BJ (cell line): ENCODE data around the gene ITSN1. TPM values are rescaled to one million over a fixed set of nuclear protein-coding genes. Genes with fewer than 3 reads are reported as not detected.

Source experiments
- CTCF ChIA-PET: fragments of 350-600 bp; formaldehyde crosslinking; extraction: SDS; loops from one replicate; lab custom pipeline; 2021; ENCODE audit warnings: antibody characterized with exemption, inconsistent platforms; lab: Yijun Ruan, JAX
- POLR2A ChIA-PET: fragments of 300-600 bp; sonication (Branson Sonifier 250); formaldehyde crosslinking; extraction: SDS; loops from one replicate; lab custom pipeline; 2021; ENCODE audit warnings: antibody characterized with exemption; lab: Charles Lee
- DNase-seq: peaks from one replicate; pipeline ENCODE4 v3.0.0-alpha.2; 2011; ENCODE audit warnings: low read depth
- H3K27me3 ChIP-seq: 2 replicates; pipeline ENCODE4 v1.6.0; 2011; ENCODE audit warnings: low read length; ENCODE audit not compliant: control insufficient read depth, insufficient read depth
- H3K36me3 ChIP-seq: 2 replicates; pipeline ENCODE4 v1.5.1; 2011; ENCODE audit warnings: low read length; ENCODE audit not compliant: control insufficient read depth, insufficient read depth
- H3K4me3 ChIP-seq: 2 replicates; pipeline ENCODE4 v1.5.1; 2011; ENCODE audit warnings: low read depth, mild to moderate bottlenecking, control low read depth, low read length
- polyA plus RNA-seq: library from polyadenylated mRNA; depleted of rRNA; stranded (reverse); fragments of >200 nt; gene quantifications from 2 replicates; pipeline ENCODE4 v1.2.3, GENCODE V29; 2011
- TF ChIP-seq, protein P1 (sequence below): IDR thresholded peaks from 2 replicates; pipeline ENCODE4 v1.5.1; 2011; ENCODE audit warnings: low read depth, mild to moderate bottlenecking, control low read depth, inconsistent platforms, low read length, moderate library complexity; ENCODE audit not compliant: insufficient read depth

ITSN1 gene
- polyA plus RNA-seq, 1 experiment, result 68.4 TPM

DNA sequence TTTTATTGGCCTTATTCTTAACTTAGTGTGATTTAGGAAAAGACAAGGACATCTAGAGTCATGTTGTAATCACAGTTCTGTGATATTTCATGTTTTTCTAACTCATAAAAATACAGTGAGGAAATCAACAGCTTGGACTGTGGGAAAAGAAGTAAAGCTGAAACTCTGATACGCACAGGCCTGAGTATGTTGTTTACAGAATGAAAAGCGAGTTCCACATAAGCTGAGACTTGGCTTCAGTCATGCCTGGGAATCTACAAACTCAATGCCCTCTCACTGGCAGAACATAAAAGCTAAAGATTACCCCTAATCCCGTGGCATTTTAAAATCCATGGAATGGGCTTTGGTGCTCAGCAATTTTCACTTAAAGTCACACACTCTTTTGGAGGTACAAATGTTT lies 296.9 kb downstream of the ITSN1 start:
- ChIA-PET CTCF (interaction anchor here (1.4 to 2.2 kb wide), 2 partner anchors 15 to 409 kb away, joined by 3 to 11 read pairs; no protein-coding TSS in a partner anchor), POLR2A (no interaction called here)
- Histone ChIP-seq H3K27me3 (no peaks in the 10 kb centered on the region), H3K4me3 (no peak overlapping the region), H3K36me3 (no peaks in the 10 kb centered on the region)
- DNase-seq, result no peak
- TF ChIP-seq, protein P1, sequence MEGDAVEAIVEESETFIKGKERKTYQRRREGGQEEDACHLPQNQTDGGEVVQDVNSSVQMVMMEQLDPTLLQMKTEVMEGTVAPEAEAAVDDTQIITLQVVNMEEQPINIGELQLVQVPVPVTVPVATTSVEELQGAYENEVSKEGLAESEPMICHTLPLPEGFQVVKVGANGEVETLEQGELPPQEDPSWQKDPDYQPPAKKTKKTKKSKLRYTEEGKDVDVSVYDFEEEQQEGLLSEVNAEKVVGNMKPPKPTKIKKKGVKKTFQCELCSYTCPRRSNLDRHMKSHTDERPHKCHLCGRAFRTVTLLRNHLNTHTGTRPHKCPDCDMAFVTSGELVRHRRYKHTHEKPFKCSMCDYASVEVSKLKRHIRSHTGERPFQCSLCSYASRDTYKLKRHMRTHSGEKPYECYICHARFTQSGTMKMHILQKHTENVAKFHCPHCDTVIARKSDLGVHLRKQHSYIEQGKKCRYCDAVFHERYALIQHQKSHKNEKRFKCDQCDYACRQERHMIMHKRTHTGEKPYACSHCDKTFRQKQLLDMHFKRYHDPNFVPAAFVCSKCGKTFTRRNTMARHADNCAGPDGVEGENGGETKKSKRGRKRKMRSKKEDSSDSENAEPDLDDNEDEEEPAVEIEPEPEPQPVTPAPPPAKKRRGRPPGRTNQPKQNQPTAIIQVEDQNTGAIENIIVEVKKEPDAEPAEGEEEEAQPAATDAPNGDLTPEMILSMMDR, result no peak

DNA sequence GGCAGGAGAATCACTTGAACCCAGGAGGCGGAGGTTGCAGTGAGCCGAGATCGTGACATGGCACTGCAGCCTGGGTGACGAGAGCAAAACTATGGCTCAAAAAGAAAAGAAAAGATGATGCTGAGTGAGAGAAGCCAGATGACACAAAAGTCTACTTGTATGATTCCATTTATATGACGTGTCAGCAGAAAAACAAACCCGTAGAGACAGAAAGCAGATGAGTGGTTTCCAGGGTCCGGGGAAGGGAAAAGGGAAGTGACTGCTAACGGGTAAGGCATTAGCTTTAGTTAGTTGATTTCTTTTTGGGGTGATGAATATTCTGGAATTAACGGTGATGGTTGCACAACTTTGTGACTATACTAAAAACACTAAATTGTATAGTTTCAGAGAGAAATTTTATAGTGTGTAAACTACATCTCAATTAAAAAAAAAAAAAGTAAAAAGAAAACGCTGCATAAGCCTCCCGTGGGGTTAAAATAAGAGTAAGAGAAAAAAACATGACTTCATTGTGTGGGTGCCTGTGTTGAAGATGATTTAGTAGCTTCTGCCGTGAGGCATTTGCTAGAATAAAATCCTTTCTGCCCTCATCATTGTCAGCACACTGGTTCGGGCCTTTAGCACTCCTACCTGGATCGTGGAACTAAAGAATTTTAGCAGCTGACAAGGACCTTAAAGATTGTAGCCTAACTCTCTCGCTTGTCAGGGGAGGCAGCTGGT lies 298.0 kb downstream of the ITSN1 start:
- no peaks in the 10 kb centered on the region for H3K36me3 ChIP-seq
- H3K27me3 ChIP-seq, result no peaks in the 10 kb centered on the region
- no peak overlapping the region for H3K4me3 ChIP-seq
- TF ChIP-seq, protein P1, result no peak
- ChIA-PET POLR2A (no interaction called here), CTCF (interaction anchor here (2.2 kb wide), 1 partner anchor 16 kb away, joined by 11 read pairs; no protein-coding TSS in a partner anchor)
- DNase-seq, result no peak

DNA sequence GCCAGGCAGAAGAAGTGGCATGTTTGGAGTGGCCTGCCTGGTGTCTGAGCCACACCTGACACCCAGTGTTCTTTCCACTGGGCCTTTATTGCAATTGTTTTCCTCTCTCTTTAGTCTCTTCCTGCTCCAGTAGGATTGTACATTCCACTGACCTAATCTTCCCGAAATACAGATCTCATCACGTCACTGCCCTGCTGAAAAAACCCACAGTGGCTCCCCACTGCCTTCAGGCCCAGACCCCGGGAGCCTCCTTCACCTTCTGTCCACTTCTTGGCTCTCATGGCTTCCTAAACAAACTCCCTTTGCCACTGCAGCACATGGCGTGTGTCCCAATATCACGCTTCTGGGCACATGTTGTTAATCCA lies 298.6 kb downstream of the ITSN1 start:
- Histone ChIP-seq H3K4me3 (no peak overlapping the region), H3K27me3 (no peaks in the 10 kb centered on the region), H3K36me3 (no peaks in the 10 kb centered on the region)
- POLR2A ChIA-PET, result no interaction called here
- no peak for DNase-seq
- CTCF ChIA-PET, result interaction anchor here (1.7 kb wide), 1 partner anchor 7 kb away, joined by 3 read pairs; no protein-coding TSS in a partner anchor
- TF ChIP-seq, protein P1, result no peak

DNA sequence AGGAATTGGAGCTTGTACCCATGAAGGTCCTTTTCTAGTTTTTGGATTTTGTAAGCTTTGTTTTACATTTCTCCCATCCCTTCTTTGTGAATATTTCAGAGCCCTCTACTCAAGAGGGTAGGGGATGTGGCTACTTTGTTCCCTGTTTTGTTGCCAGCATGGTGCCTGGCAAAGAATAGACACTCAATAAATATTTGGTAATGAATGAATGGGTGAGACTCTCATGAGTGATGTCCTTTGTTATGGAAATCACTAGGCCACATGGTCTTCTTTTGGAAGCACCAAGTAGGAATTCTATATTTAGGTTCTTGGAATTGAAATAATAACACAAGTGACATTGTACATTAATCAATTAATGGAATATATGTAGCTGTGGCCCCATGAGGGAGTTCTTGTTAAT lies 300.1 kb downstream of the ITSN1 start:
- DNase-seq, result no peak
- POLR2A ChIA-PET, result no interaction called here
- Histone ChIP-seq H3K4me3 (no peak overlapping the region), H3K36me3 (no peaks in the 10 kb centered on the region), H3K27me3 (no peaks in the 10 kb centered on the region)
- CTCF ChIA-PET, result interaction anchor here (0.9 to 1.8 kb wide), 5 partner anchors 9 to 425 kb away, joined by 3 to 6 read pairs (median 3); no protein-coding TSS in a partner anchor
- TF ChIP-seq, protein P1, result no peak

- ChIA-PET POLR2A (no interaction called here), CTCF (interaction anchor here (0.7 to 1.8 kb wide), 5 partner anchors 8 to 424 kb away, joined by 3 to 6 read pairs (median 4); no protein-coding TSS in a partner anchor)
- Histone ChIP-seq H3K36me3 (no peaks in the 10 kb centered on the region), H3K4me3 (no peak overlapping the region), H3K27me3 (no peaks in the 10 kb centered on the region)
- TF ChIP-seq, protein P1, result no peak
- DNase-seq, result no peak
Observed at GRCh38 chr21:33943293-33943692, 301.0 kb downstream of the ITSN1 start.
